SU-DHL-6 (cell line): ENCODE data around the gene MGAT5.

ENCODE experiments used
- EZH2phosphoT487 ChIP-seq: fragments of 200-600 bp; sonication (generic), shearing (Covaris generic); conservative IDR thresholded peaks from 2 replicates; pipeline ENCODE4 v1.6.1; 2018; ENCODE audit warnings: mild to moderate bottlenecking, antibody characterized with exemption, low read length, moderate library complexity, mixed read lengths
- TF ChIP-seq, protein P1 (sequence below): fragments of 200-600 bp; sonication (generic); IDR thresholded peaks from one replicate; pipeline ENCODE4 v1.5.1; 2017; ENCODE audit warnings: antibody characterized with exemption, mild to moderate bottlenecking, low read length, moderate library complexity; ENCODE audit not compliant: insufficient read depth, poor library complexity, severe bottlenecking

- TF ChIP-seq, protein P1, sequence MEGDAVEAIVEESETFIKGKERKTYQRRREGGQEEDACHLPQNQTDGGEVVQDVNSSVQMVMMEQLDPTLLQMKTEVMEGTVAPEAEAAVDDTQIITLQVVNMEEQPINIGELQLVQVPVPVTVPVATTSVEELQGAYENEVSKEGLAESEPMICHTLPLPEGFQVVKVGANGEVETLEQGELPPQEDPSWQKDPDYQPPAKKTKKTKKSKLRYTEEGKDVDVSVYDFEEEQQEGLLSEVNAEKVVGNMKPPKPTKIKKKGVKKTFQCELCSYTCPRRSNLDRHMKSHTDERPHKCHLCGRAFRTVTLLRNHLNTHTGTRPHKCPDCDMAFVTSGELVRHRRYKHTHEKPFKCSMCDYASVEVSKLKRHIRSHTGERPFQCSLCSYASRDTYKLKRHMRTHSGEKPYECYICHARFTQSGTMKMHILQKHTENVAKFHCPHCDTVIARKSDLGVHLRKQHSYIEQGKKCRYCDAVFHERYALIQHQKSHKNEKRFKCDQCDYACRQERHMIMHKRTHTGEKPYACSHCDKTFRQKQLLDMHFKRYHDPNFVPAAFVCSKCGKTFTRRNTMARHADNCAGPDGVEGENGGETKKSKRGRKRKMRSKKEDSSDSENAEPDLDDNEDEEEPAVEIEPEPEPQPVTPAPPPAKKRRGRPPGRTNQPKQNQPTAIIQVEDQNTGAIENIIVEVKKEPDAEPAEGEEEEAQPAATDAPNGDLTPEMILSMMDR = no peak
- TF ChIP-seq EZH2phosphoT487 = no peak
These were observed 172.0 kb downstream of the MGAT5 start for GRCh38 chr2:134425724-134426496.
